Globus pallidus (tissue), 1 donor: ENCODE results near the gene KLF16.
A peak's percentile ranks its signal among the peaks of the same experiment; 100 is the strongest.
"Not testable (repeated sequence)": the region's sequence is repeated elsewhere in the genome, so short reads cannot be mapped to it uniquely, and the experiment has no call there.

Experiments
- DNase-seq: peaks from one replicate; pipeline ENCODE4 v3.0.0-alpha.2; 2015; ENCODE audit warnings: low spot score

The KLF16 gene

GRCh38 chr19:1884291-1884718 lies 20.9 kb upstream of the KLF16 start:
- no peak for DNase-seq

- DNase-seq, result no peak
Observed at GRCh38 chr19:1883784-1884183, 20.4 kb upstream of the KLF16 start.

- peak; percentile 51 for DNase-seq
Observed at GRCh38 chr19:1882786-1883692, 19.7 kb upstream of the KLF16 start.

GRCh38 chr19:1882089-1882785 lies 18.9 kb upstream of the KLF16 start:
- DNase-seq, result peak; percentile 82

- DNase-seq, result not testable (repeated sequence)
Observed at GRCh38 chr19:1881393-1882088, 18.2 kb upstream of the KLF16 start.

GRCh38 chr19:1880611-1881392 lies 17.4 kb upstream of the KLF16 start:
- DNase-seq, result no peak

DNA sequence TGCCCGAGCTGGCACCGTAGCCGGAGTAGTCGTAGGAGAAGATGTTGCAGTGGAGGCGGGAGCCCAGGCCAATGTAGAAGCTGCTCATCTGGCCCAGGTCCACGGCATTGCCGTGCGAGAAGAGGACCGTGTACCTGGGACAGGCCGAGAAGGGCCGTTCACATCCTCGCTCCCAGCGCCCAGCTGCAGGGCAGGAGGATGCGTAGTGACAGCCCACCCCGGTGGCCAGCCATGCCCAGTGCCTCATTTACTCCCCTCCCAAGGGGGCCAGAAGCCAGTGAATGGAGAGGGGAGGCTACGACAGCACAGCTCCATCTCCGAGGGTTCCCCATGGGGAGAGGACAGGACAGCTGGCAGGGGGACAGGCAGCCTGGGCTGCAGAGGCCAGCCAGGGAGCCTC lies 16.6 kb upstream of the KLF16 start:
- not testable (repeated sequence) for DNase-seq

DNA sequence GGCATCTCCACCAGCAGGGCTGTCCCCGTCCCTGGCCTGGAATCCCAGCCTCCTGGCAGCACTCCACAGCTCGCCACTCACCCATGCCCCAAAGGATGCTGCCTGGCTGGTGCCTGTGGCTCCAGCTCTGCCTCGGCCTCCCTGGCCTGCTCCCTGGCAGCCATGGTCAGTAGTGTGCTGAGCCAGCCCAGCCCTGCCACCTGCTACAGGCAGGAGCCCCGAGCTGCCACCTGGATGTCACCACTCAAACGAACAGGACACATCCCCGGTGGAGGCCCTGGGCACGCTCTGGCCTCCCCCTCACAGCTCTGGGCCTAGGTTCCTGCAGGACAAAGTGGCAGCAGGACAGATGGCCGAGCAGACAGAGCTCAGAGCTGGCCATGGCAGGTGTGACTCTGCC lies 15.2 kb upstream of the KLF16 start:
- DNase-seq, result not testable (repeated sequence)

DNA sequence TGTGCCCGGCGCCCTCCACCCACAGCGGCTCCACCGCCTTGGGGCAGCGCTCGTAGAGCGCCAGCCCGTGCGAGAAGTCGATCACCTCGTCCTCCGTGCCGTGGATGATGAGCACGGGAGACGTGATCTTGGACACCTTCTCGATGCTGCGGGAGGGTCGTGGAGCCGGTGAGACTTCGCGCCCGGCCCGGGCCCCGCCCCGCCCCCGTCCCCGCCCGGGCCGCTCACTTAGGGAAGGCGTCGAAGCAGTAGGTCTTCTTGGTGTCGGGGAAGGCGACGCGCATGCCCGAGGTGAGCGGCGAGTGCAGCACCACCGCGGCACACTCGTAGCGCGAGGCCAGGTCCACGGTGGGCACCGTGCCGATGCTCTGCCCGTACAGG lies 13.9 kb upstream of the KLF16 start:
- DNase-seq, result not testable (repeated sequence)

- not testable (repeated sequence) for DNase-seq
Observed at GRCh38 chr19:1876496-1877279, 13.3 kb upstream of the KLF16 start.

GRCh38 chr19:1875646-1876495 lies 12.5 kb upstream of the KLF16 start:
- DNase-seq, result peak; percentile 93

DNA sequence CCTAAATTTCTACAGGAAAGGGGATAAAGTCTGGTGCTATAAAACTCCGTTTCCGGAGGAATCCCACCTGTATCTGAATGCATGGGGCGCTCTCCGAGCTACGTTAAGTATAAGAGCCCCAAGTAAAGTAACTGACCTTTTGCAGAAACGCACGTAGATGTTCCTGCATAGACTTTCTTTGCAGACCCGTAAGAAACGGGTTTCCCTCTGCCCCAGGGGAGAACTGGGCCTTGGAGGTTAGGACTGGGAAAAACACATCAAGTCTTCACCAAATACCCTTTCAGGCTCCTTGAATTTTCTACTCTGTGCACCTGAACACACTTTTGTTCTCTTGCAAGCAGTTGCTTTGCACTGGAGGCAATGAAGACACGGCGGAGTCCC lies 11.9 kb upstream of the KLF16 start:
- DNase-seq, result not testable (repeated sequence)

GRCh38 chr19:1874554-1875185 lies 11.3 kb upstream of the KLF16 start:
- DNase-seq, result no peak

DNA sequence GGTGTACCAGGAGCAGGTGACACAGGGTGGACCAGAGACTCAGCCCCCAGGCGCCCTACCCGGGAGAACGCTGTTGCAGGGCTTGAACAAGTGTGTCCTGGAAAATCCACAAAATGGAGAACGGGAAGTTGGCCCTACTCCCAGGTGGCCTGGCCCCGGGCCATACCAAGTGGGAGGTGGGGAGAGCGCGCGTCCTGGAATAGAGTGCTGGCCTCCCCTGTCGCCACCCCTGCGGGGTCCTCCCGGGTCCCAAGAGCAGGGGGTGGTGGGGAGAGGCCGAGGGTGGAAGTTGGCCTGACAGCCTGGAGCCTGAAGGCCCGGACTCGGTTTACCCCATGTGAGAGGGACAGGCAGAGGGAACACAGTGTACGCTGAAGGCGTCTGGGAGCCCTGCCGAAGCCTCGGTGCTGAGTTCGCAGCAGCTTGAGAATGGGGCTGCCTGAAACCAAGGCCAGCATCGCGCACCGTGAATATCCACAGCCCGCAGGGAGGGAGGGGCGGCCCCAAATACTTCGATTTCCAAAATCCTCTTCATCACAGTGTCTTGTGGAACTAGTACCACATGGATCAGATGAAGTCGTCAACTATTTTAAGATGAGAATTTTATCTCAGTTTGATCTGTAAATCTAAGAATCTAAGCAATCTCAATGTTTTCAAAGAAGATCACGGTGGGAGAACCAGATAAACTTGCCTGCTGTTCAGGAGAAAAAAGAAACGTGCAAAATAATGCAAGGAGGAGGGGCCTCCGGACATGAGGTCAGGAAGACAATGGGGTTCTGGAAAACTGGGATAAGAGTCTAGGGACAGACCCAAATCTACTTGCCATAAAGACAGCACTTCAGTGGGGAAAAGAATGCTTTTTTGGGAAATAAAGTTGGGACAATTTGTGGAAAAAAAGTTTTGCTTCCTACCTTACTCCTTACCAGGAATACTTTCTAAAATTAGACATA lies 10.4 kb upstream of the KLF16 start:
- no peak for DNase-seq

DNA sequence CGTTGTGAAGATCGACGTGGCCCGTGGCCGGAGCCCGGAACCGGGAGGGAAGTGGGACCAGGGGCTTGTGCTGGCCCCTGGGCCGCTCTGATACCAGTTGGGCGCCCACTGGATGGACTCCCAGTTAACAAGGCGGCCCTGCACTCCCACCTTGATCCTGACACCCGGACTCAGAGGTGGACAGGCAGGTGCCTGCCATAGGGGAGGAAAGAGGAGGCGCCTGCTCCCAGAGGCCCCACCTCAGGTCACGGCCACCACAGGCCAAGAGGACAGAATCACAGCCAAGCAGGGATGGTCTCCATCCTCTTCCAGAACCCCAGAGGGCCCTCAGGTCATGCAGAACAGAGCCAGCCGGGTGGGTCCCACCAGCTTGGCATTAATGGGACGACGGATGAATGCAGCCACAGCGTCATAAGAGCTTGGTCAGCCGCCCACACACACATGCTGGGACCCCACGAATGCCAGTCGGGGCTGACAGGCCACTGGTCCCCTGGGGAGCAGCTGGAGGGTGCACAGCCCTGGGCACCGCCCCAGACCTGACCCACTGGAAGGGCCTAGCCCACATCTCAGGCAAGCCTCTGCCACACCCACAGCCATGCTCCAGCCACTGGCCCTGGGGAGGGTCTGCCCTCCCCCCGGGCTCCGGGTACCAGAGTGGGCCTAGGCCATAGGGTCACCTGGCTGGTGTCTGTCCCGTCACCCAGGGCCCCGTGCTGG lies 9.6 kb upstream of the KLF16 start:
- no peak for DNase-seq

- no peak for DNase-seq
Observed at GRCh38 chr19:1871630-1872029, 8.3 kb upstream of the KLF16 start.

DNA sequence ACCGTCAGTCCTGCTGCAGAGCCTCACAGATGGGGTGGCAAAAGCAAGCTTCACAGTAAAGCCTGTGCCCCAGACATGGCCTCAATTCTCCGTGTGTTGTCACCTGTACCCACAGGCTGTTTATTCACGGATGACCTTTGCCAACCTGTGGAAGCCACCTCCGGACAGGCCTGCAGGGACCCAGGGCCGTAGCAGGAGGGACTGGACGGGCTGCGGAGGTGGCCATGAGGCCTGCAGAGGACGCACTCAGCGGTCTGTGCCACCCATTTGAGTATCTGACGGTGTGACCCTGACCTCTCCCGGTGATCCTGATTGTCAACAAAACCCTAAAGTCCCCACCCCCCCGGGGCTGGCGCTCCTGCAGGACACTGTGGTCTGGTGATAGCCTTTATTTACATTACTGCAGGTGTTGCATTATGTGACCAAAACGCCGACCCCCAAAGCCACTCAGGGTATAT lies 7.8 kb upstream of the KLF16 start:
- no peak for DNase-seq

DNA sequence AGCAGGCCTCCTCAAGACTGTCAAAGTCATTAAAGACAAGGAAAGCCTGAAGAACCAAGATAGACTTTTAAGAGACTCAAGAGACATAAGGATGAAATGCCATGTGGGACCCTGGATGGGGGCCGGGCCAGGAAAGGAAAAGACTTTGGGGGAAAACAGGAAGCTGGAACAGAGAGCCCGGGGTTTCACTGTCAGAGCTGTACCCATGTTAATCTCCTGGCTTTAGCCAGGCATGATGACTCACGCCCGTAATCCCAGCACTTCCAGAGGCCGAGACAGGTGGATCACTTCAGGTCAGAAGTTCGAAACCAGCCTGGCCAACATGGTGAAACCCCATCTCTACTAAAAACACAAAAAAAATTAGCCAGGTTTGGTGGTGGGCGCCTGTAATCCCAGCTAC lies 5.6 kb upstream of the KLF16 start:
- DNase-seq, result no peak
